GM23248 (cell line): ENCODE measurements around the gene REV3L. TPM values are rescaled to one million over a fixed set of nuclear protein-coding genes. Genes with fewer than 3 reads are reported as not detected.
"Not testable (repeated sequence)": the region's sequence is repeated elsewhere in the genome, so short reads cannot be mapped to it uniquely, and the experiment has no call there.

Experiments
- DNase-seq: peaks from one replicate; pipeline ENCODE4 v3.0.0-alpha.2; 2015
- H2AFZ ChIP-seq: fragments of 200-600 bp; sonication (generic); 2 replicates; pipeline ENCODE4 v1.6.1; 2016; ENCODE audit warnings: antibody characterized with exemption
- H3F3A ChIP-seq: fragments of 200-600 bp; sonication (generic); 2 replicates; pipeline ENCODE4 v1.6.1; 2016; ENCODE audit warnings: mild to moderate bottlenecking, antibody characterized with exemption, mixed run types; ENCODE audit not compliant: insufficient read depth
- H3K27ac ChIP-seq: fragments of 200-600 bp; sonication (generic); 2 replicates; pipeline ENCODE4 v1.5.1; 2016; ENCODE audit warnings: mild to moderate bottlenecking
- H3K27me3 ChIP-seq: fragments of 200-600 bp; sonication (generic); replicated peaks from 2 replicates; pipeline ENCODE4 v1.6.1; 2016; ENCODE audit warnings: mild to moderate bottlenecking; ENCODE audit not compliant: insufficient read depth
- H3K36me3 ChIP-seq: fragments of 200-600 bp; sonication (generic); 2 replicates; pipeline ENCODE4 v1.6.1; 2016; ENCODE audit warnings: low read depth, mild to moderate bottlenecking
- H3K4me1 ChIP-seq: fragments of 200-600 bp; sonication (generic); 2 replicates; pipeline ENCODE4 v1.6.1; 2016; ENCODE audit warnings: mild to moderate bottlenecking; ENCODE audit not compliant: insufficient read depth
- H3K4me2 ChIP-seq: fragments of 200-600 bp; sonication (generic); one replicate; pipeline ENCODE4 v1.6.1; 2016; ENCODE audit warnings: mild to moderate bottlenecking; ENCODE audit not compliant: unreplicated experiment
- H3K4me3 ChIP-seq: fragments of 200-600 bp; sonication (generic); 2 replicates; pipeline ENCODE4 v1.5.1; 2016; ENCODE audit warnings: mild to moderate bottlenecking
- H3K79me2 ChIP-seq: fragments of 200-600 bp; sonication (generic); 2 replicates; pipeline ENCODE4 v1.6.1; 2016; ENCODE audit warnings: mild to moderate bottlenecking; ENCODE audit not compliant: insufficient read depth
- H3K9ac ChIP-seq: fragments of 200-600 bp; sonication (generic); 2 replicates; pipeline ENCODE4 v1.6.1; 2016; ENCODE audit warnings: mild to moderate bottlenecking
- H3K9me2 ChIP-seq: fragments of 200-600 bp; sonication (generic); 2 replicates; pipeline ENCODE4 v1.6.1; 2016; ENCODE audit warnings: mixed run types, mild to moderate bottlenecking, moderate library complexity; ENCODE audit not compliant: insufficient read depth
- H3K9me3 ChIP-seq: fragments of 200-600 bp; sonication (generic); one replicate; pipeline ENCODE4 v1.6.1; 2017; ENCODE audit warnings: low read depth
- H4K20me1 ChIP-seq: fragments of 200-600 bp; sonication (generic); 2 replicates; pipeline ENCODE4 v1.6.0; 2016; ENCODE audit not compliant: insufficient read depth
- EZH2 ChIP-seq: fragments of 200-600 bp; sonication (generic); IDR thresholded peaks from 2 replicates; pipeline ENCODE4 v1.6.1; 2018; ENCODE audit warnings: antibody characterized with exemption, mild to moderate bottlenecking; ENCODE audit not compliant: insufficient read depth, poor library complexity, severe bottlenecking
- EZH2phosphoT487 ChIP-seq: fragments of 200-600 bp; sonication (generic); IDR thresholded peaks from 2 replicates; pipeline ENCODE4 v1.6.1; 2018; ENCODE audit warnings: antibody characterized with exemption, moderate library complexity, mild to moderate bottlenecking, low read depth; ENCODE audit not compliant: insufficient read depth
- WGBS, 2 experiments: methylation state at CpG; one replicate each; pipeline ENCODE4 v1.1.6; 2015 to 2017; ENCODE audit warnings: low lambda C conversion rate in 2 of 2, low coverage in 1 of 2; ENCODE audit errors: missing lambda C conversion rate in 2 of 2; 5-methylcytosine and 5-hydroxymethylcytosine counted together
- in situ Hi-C: fragments of 300-500 bp; cut with MboI; formaldehyde crosslinking; loops from 2 replicates; pipeline ENCODE4 v1.15.0; 2020
- polyA plus RNA-seq: library from polyadenylated mRNA; unstranded; fragments of >200 nt; fragmentation: Nextera tagmentation; extraction: Ambion mirVana; gene quantifications from 2 replicates; pipeline ENCODE4 v1.2.1, GENCODE V29; 2016
- total RNA-seq: library from RNA; depleted of rRNA; stranded (reverse); fragments of >200 nt; shearing (Covaris generic); gene quantifications from 2 replicates; pipeline ENCODE4 v1.2.3, GENCODE V29; 2014

Gene REV3L
- total and polyA plus RNA-seq, 2 experiments from 2014 or later: 25.0 to 25.1 TPM

- Histone ChIP-seq H3K4me1 (no peaks in the 10 kb centered on the region), H3K9me2 (no peaks in the 10 kb centered on the region), H4K20me1 (no peaks in the 10 kb centered on the region), H3K27ac (no peak overlapping the region), H3K9ac (no peak overlapping the region), H3K4me3 (no peak overlapping the region), H2AFZ (no peak overlapping the region), H3K27me3 (no peaks in the 10 kb centered on the region), H3F3A (no peaks in the 10 kb centered on the region), H3K79me2 (no peaks in the 10 kb centered on the region), H3K9me3 (no peaks in the 10 kb centered on the region), H3K4me2 (no peak overlapping the region), H3K36me3 (no peaks in the 10 kb centered on the region)
- 78 to 86% methylated on average over 2 of the region's 2 CpGs for WGBS, 2 experiments
- TF ChIP-seq EZH2 (no peak), EZH2phosphoT487 (no peak)
- in situ Hi-C loops: no loop called here
- no peak for DNase-seq
Observed at GRCh38 chr6:111515259-111515658, 32.2 kb upstream of the REV3L start.

DNA sequence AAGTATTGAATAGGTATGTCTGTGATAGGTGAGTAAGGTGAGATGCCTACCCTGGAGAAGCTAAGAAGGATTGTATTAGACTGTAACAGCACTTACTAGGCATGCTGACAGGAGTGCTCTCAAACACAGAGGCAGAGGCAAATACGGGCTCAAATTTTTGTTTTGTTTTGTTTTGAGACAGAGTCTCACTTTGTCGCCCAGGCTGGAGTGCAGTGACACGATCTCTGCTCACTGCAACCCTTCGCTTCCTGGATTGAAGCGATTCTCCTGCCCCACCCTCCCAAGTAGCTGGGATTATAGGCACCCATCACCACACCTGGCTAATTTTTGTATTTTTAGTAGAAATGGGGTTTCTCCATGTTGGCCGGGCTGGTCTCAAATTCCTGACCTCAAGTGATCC is 31.5 kb upstream of the REV3L start:
- H3K79me2 ChIP-seq, H4K20me1 ChIP-seq, H3K9me3 ChIP-seq, H3K9me2 ChIP-seq, H3K9ac ChIP-seq, H2AFZ ChIP-seq, H3K27me3 ChIP-seq, H3K4me2 ChIP-seq, H3K36me3 ChIP-seq, H3F3A ChIP-seq, DNase-seq, H3K4me3 ChIP-seq, in situ Hi-C loops, H3K27ac ChIP-seq, H3K4me1 ChIP-seq: not testable (repeated sequence)
- WGBS, 2 experiments: 97% methylated on average over 6 of the region's 6 CpGs

DNA sequence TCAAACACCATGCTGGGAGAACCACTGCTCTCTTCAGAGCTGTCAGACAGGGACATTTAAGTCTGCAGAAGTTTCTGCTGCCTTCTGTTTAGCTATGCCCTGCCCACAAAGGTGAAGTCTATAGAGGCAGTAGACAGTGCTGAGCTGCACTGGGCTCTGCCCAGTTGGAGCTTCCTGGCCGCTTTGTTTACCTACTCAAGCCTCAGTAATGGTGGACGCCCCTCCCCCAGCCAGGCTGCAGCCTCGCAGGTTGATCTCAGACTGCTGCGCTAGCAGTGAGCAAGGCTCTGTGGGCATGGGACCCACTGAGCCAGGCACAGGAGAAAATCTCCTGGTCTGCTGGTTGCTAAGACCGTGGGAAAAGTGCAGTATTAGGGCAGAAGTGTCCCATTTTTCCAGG is 24.2 kb upstream of the REV3L start:
- H3K4me2 ChIP-seq, H3K36me3 ChIP-seq, H3K79me2 ChIP-seq, DNase-seq, H2AFZ ChIP-seq, H3K9me2 ChIP-seq, H3K4me1 ChIP-seq, H4K20me1 ChIP-seq, in situ Hi-C loops, H3K27me3 ChIP-seq, H3K9ac ChIP-seq, H3K9me3 ChIP-seq, H3K4me3 ChIP-seq, H3F3A ChIP-seq, H3K27ac ChIP-seq: not testable (repeated sequence)
- WGBS, 2 experiments: 88 to 93% methylated on average over 5 of the region's 5 CpGs

DNA sequence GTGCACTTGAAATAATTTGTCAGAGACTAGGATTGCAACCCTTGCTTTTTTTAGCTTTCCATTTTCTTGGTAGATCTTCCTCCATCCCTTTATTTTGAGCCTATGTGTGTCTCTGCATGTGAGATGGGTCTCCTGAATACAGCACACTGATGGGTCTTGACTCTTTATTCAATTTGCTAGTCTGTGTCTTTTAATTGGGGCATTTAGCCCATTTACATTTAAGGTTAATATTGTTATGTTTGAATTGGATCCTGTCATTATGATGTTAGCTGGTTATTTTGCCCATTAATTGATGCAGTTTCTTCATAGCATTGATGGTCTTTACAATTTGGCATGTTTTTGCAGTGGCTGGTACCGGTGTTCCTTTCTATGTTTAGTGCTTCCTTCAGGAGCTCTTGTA is 22.5 kb upstream of the REV3L start:
- H3F3A ChIP-seq, H3K4me1 ChIP-seq, H2AFZ ChIP-seq, H3K27me3 ChIP-seq, H3K27ac ChIP-seq, H3K79me2 ChIP-seq, H3K9me3 ChIP-seq, H3K36me3 ChIP-seq, H4K20me1 ChIP-seq, H3K9ac ChIP-seq, H3K4me2 ChIP-seq, H3K9me2 ChIP-seq, in situ Hi-C loops, DNase-seq, H3K4me3 ChIP-seq: not testable (repeated sequence)
- 86 to 96% methylated on average over 1 of the region's 1 CpG for WGBS, 2 experiments

DNA sequence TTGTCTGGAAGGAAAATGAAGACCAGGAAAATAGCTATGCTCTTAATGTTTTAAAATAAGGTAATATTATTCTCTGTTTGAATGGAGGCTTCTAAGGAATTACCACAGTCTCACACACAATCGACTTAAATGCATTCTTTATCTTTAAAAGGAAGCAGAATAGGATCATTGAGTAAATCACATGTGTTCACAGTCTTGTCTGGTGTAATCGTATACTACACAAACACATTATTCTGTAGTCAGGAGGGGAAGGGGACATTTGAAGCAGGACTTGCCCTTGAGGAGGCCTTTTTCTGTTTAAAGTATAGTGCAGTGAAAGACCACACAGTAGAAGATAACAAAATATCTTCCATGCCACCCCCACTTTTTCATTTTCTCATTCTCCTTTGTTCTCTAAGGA is 20.6 kb upstream of the REV3L start:
- no peaks in the 10 kb centered on the region for H3K9me3 ChIP-seq

More for the DNA sequence above, 20.6 kb upstream of the REV3L start:
- Histone ChIP-seq H4K20me1 (no peaks in the 10 kb centered on the region), H3K4me3 (no peak overlapping the region), H3K4me2 (no peak overlapping the region), H3K79me2 (peaks cover 11% of the 10 kb centered on the region; the same call in 1 of the 2 replicates), H3K27me3 (no peaks in the 10 kb centered on the region), H2AFZ (no peak overlapping the region), H3K9me2 (no peaks in the 10 kb centered on the region), H3K9ac (no peak overlapping the region), H3F3A (no peaks in the 10 kb centered on the region), H3K27ac (no peak overlapping the region), H3K4me1 (peaks cover 9% of the 10 kb centered on the region; the same call in 1 of the 2 replicates), H3K36me3 (no peaks in the 10 kb centered on the region)
- WGBS, 2 experiments: 50 to 51% methylated on average over 2 of the region's 2 CpGs
- in situ Hi-C loops: no loop called here
- TF ChIP-seq EZH2phosphoT487 (no peak), EZH2 (no peak)
- DNase-seq: no peak
